CD4-positive, alpha-beta T cell treated with Interleukin-1 beta for 1 hour (primary cell): ENCODE measurements around the gene BARHL1.
A peak's percentile ranks its signal among the peaks of the same experiment; 100 is the strongest.
"Not testable (repeated sequence)": the region's sequence is repeated elsewhere in the genome, so short reads cannot be mapped to it uniquely, and the experiment has no call there.

Experiments
- DNase-seq, 2 donors: peaks; one replicate each; pipeline ENCODE4 v3.0.0-alpha.2; 2020 to 2022

BARHL1 gene

GRCh38 chr9:132557159-132557558 is 25.2 kb upstream of the BARHL1 start:
- DNase-seq: no peak

GRCh38 chr9:132559711-132560110 is 22.7 kb upstream of the BARHL1 start:
- no peak for DNase-seq

DNA sequence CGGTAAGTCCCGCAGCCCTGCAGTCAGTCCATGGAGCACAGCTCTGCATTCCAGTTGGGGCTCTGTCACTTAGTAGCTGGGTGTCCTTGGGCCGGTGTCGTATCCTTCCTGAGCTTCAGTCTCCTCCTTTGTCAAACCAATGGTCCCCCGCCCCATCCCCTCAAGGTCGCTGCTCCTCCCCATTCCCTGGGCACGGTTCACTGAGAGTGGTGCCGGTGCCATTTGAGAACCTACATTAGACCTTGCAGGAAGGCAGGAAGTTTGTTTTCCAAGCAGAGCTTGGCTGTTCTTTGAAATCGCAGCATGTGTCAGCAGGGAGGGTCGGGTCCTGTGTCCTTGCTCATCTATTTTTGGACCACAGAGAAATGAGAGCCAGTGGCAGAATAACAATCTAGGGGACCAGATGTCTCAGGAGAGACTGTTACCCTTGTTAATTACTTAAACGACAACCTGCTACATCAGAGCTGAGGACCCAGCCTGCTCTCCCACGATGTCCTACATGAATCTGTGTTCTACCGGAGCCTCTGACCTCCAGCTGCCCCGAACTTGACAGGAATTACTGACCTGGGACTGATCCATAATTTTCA is 21.7 kb upstream of the BARHL1 start:
- DNase-seq: no peak

- DNase-seq: no peak
These were observed 20.2 kb upstream of the BARHL1 start for GRCh38 chr9:132562306-132562573.

DNA sequence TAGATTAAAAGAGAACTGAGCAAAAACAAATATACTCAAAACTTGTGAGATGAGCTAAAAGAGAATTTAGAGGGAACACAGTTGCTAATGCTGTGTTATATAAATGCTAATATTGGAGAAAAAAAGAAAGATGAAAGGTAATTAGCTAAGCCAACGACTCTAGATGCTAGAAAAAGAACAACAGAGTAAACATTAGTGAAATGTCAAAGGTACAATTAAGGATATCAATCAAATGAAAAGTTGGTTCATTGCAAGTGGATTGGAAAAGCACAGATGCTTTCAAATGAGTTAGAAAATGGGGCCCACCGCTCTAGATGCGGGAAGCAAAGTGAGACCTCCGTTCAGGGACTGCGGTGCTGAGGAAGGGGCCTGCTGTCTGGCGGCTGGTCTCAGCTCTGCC is 17.9 kb upstream of the BARHL1 start:
- DNase-seq: no peak

GRCh38 chr9:132568787-132569186 is 13.6 kb upstream of the BARHL1 start:
- not testable (repeated sequence) for DNase-seq

DNA sequence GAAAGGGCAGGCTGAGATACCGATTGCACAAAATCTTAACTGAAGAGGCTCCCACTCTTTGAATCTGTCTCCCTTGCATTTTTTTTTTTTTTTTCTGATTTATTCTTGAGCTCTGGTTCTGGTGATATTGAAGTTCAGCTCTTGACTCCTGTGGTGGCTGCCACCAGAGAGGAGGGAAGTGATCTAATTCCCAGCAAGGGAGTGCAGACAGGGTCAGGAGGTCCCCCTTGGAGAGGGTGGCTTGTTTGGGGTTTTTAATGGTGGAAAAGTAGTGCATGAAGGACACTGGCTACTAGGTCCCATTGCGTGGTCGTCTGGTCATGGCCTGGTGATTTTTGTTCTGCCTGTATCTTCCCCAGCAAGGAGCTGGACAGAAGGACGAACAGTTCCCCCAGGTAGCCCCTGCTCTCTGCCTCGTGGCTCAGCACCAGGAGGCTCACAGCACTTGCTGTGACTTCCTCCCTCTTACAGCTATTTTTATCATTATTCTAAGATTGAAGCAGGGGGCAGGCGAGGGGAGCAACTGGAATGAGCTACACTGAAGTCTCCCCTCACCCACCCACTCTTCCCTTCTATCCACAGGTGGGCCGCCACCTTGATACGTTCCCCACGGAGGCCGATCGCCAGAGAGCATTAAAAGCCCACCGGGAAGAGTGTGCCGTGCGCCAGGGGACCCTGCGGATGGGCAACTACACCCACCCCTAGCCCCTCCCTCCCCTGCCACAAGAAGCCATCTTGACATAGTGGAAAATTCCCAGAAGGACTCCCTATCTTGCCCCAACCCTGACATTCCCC is 10.4 kb upstream of the BARHL1 start:
- no peak for DNase-seq

DNA sequence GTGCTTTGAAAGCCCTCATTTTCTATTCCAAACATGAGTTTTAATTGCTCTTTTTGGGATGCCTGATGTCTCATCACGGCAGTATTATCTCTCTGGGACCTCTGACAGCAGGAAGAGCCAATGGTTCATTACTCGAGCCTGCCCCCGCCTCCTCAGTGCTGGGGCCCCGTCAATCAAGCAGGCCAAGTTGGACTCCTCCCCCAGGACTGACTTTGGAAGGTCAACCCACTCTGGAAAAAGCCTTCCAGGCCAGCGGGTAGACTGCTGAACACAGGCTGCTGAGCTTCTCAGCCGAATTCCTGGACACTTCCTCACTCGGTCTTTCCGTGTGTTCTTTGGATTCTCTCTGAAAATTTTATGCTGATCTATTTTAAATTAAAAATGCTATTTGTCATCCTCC is 9.5 kb upstream of the BARHL1 start:
- no peak for DNase-seq

GRCh38 chr9:132575005-132575609 is 7.3 kb upstream of the BARHL1 start:
- DNase-seq: peak; percentile 43 to 51

GRCh38 chr9:132575811-132576210 is 6.6 kb upstream of the BARHL1 start:
- DNase-seq: no peak

GRCh38 chr9:132577119-132577518 is 5.3 kb upstream of the BARHL1 start:
- DNase-seq: no peak

DNA sequence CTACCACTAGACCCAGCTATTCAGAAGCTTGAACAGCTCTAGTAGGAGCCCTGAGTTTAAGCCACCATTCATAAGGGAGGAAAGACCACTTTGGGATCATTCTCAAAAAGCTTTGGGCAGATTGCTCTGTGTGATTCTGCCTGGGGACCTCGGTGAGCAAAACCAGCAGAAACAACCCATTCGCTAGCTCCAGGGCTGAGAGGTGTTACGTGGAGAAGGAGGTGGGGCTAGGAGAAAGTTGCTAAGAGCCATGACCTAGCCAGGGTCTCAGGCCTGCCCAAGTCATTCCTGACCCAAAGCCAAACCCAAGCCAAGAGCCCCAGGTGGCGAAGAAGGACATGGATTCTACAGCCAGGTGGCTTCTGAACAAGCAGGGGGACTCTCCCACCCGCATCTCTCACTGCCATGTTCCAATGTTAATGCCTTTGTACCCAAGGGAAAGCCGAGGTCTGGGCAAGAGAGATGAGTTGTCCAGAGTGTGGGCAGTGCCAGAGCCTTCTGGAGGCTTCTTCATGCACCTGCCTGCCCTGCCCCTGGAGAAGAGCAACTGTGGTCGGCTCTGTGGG is 4.0 kb upstream of the BARHL1 start:
- DNase-seq: no peak

DNA sequence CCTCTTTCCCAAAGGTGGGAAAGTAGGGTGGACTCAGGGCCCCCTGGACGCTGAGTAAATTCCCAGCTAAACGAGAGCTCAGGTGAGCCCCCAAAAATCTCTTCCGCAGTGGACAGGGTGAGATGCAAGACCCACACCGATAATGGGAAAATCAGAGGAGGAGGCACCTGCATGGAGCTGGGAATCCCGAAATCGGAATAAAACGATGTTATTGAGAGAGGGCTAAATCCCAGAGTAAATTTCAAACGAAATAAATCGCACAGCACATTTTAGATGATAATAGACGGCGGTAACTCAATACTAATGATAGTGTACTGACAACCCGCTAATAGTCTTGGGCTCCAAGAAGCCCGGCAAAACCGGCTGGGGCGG is 3.0 kb upstream of the BARHL1 start:
- DNase-seq: no peak

- DNase-seq: no peak
These were observed 579 bp downstream of the BARHL1 start for GRCh38 chr9:132582786-132583583.

DNA sequence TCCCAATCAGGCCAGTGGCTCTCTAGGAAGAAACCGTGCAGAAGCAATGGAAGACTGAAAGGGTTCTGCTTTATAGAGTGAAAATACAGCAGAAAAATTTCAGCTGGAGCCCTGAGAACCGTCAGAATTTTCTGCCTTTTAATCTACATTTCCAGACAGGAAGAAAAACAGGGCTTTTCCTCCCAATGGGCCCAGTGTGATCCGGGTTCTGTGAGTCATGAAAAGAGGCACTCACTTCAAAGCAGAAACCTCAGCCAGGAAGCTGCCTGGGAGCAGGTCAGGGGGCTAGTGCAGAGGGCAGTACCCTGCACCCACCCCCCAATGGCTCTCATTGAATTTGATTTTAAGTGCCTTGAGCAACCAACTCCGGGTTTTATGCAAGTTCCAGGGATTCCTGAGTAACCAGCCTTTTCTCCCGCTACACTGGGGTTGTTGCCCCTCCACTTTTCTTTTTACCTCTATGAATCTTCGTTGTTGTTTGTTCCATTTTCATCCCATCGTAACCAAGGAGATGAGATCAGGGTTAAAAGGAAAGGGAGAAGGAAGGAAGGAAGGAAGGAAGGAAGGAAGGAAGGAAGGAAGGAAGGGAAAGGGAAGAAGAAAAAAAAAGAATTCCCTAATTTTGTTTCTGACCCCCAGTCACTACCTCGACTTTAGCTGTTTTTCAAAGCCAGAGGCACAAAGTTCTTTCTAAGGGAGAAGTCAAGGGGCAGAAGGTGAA is 1.3 kb downstream of the BARHL1 start:
- no peak for DNase-seq

DNA sequence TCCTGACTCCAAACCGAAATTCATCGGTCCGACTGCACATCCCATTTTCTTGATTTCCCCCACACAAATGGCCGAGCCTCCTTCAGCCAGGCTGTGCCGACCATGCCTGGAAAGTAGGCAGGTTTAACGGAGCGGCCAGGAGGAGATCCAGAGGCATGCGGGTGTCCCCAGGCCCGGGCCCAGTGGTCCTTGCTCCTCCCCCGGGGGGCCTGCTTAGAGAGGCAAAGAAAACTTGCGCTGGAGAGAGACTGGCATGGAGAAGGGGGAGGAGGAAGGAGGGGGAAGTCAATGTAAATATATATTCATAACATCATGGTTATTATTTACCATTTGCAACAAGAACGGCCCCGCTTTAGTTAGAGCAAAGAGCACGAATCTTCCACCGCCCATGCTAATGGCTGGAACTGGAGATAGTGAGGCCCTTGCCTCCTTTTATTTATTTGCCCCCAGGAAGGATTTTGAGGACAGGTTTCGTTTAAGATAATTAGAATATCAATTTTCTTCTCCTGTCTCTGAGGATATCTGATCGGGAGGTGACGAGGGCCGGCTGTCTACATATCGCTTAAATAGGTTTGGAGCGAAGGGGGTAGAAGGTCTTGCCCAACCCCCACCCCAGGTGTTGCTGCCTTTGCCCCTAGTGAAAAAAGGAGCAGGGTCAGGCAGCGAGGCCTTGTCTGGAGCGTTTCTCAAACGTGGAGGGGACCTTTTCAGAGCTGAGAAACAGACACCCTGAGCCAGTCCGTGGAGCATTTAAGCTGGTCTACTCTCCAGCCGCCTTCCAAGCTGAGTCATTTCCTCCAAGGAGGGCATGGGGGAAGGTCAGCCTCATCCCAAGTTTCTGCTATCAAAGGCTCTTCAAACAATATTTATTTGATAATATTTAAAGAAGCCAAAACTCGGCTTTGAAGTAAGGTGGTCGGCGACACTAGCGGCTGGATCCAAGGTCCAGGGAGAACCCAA is 2.5 kb downstream of the BARHL1 start:
- DNase-seq: no peak

- DNase-seq: peak in 1 of 2 donors; percentile 13
These were observed 3.8 kb downstream of the BARHL1 start for GRCh38 chr9:132585954-132586829.

- no peak for DNase-seq
These were observed 4.6 kb downstream of the BARHL1 start for GRCh38 chr9:132586830-132587591.

DNA sequence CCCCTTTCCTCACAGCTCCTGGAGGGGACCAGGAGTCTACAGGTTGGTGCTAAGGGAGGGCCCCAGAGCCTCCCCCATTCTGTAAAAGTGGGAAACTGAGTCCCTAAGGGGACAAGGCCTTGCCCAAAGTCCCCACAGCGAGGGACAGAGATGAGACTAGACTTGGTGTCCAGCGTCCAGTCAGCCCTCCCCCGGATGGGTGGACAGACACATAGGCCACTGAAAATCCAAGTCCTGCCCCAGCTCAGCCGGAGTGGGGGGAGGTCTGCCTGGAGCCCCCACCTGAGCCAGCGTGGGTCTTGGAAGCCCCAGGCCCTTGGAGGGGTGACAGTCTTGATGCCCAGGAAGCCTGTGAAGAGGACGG is 5.2 kb downstream of the BARHL1 start:
- DNase-seq: no peak

DNA sequence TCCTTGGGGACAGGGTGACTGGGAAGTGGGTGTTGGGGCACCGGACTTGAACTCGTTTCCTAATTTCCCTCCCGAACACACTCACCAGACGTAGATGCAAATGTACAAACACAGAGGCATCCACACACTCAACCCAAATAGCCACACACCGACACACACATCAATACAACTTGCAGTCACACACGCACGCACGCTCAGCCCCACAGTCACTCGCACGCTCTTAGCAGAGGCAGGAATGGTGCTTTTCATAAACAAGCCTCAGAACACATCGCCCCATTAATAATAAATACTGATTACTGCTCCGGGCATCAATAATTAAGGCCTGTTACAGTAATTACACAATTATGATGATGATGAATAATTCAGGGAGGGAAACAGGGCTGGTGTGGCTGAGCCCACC is 5.7 kb downstream of the BARHL1 start:
- no peak for DNase-seq
